K562 (cell line): ENCODE measurements around the gene GAD1. TPM values are rescaled to one million over a fixed set of nuclear protein-coding genes. Genes with fewer than 3 reads are reported as not detected.

Source experiments
- ARID3A ChIP-seq: IDR thresholded peaks from 2 replicates; pipeline ENCODE4 v1.6.1; 2012; ENCODE audit warnings: low read depth, low read length, improper control_type of control experiment, borderline replicate concordance
- BACH1 ChIP-seq: fragments of 200-800 bp; sonication (Bioruptor generic); IDR thresholded peaks from 2 replicates; pipeline ENCODE4 v1.6.1; 2016; ENCODE audit warnings: missing genetic modification characterization, missing compliant biosample characterization
- BCL6 ChIP-seq: fragments of 250-450 bp; sonication (Bioruptor Pico); IDR thresholded peaks from 2 replicates; pipeline ENCODE4 v1.4.0; 2020
- BRD9 ChIP-seq: fragments of 450-650 bp; IDR thresholded peaks from 2 replicates; pipeline ENCODE4 v1.6.1; 2018; ENCODE audit warnings: low read depth; ENCODE audit not compliant: partially characterized antibody
- CBFA2T3 ChIP-seq: fragments of 450-650 bp; IDR thresholded peaks from 2 replicates; pipeline ENCODE4 v1.6.1; 2017
- CBX5 ChIP-seq: IDR thresholded peaks from 2 replicates; pipeline ENCODE4 v1.6.1; 2014; ENCODE audit warnings: low read depth, borderline replicate concordance
- ERF ChIP-seq: fragments of 450-650 bp; formaldehyde crosslinking; IDR thresholded peaks from 2 replicates; pipeline ENCODE4 v1.4.0; 2020; ENCODE audit warnings: mild to moderate bottlenecking, mixed read lengths
- HBP1 ChIP-seq: fragments of 450-650 bp; formaldehyde crosslinking; IDR thresholded peaks from 2 replicates; pipeline ENCODE4 v1.4.0; 2022; ENCODE audit warnings: missing genetic modification characterization
- HLTF ChIP-seq: fragments of 450-650 bp; IDR thresholded peaks from 2 replicates; pipeline ENCODE4 v1.6.1; 2016
- HNRNPL ChIP-seq: fragments of 200-400 bp; formaldehyde crosslinking; IDR thresholded peaks from 2 replicates; pipeline ENCODE4 v1.6.1; 2017; ENCODE audit warnings: low read depth, mild to moderate bottlenecking, low read length
- KDM1A ChIP-seq, 2 experiments: fragments of 450-650 bp; IDR thresholded peaks; 2 replicates each; pipeline ENCODE4 v1.6.1; 2016; ENCODE audit warnings: mild to moderate bottlenecking in 2 of 2
- MTA2 ChIP-seq: fragments of 450-650 bp; IDR thresholded peaks from 2 replicates; pipeline ENCODE4 v1.6.1; 2016; ENCODE audit warnings: low read depth
- NCOA2 ChIP-seq, 2 experiments: fragments of 450-650 bp; IDR thresholded peaks; 2 replicates each; pipeline ENCODE4 v1.6.1; 2018; ENCODE audit warnings: mild to moderate bottlenecking in 2 of 2, moderate library complexity in 1 of 2; ENCODE audit not compliant: partially characterized antibody in 2 of 2
- NEUROD1 ChIP-seq: fragments of 150-350 bp; IDR thresholded peaks from 2 replicates; pipeline ENCODE4 v1.6.1; 2014; ENCODE audit warnings: borderline replicate concordance, low read length, low read depth; ENCODE audit not compliant: partially characterized antibody
- NFE2L1 ChIP-seq: fragments of 450-650 bp; IDR thresholded peaks from 2 replicates; pipeline ENCODE4 v1.6.1; 2016; ENCODE audit warnings: missing genetic modification characterization, low read depth, mild to moderate bottlenecking, missing compliant biosample characterization, moderate library complexity, borderline replicate concordance
- NFIX ChIP-seq: fragments of 250-450 bp; sonication (Bioruptor Pico); IDR thresholded peaks from 2 replicates; pipeline ENCODE4 v1.4.0; 2020; ENCODE audit warnings: low read depth, mild to moderate bottlenecking, moderate library complexity
- PHF20 ChIP-seq: fragments of 450-650 bp; IDR thresholded peaks from 2 replicates; pipeline ENCODE4 v1.6.1; 2018; ENCODE audit not compliant: partially characterized antibody
- PYGO2 ChIP-seq: fragments of 450-650 bp; IDR thresholded peaks from 2 replicates; pipeline ENCODE4 v1.6.1; 2016; ENCODE audit warnings: mild to moderate bottlenecking, missing genetic modification characterization, moderate library complexity, missing compliant biosample characterization
- RNF219 ChIP-seq: fragments of 250-450 bp; sonication (Bioruptor Pico); IDR thresholded peaks from 2 replicates; pipeline ENCODE4 v1.5.0; 2022; ENCODE audit warnings: mild to moderate bottlenecking
- ZNF239 ChIP-seq: fragments of 250-450 bp; sonication (Bioruptor Pico); IDR thresholded peaks from 2 replicates; pipeline ENCODE4 v1.4.0; 2020; ENCODE audit warnings: mild to moderate bottlenecking
- ZNF263 ChIP-seq: sonication (generic); formaldehyde crosslinking; IDR thresholded peaks from 2 replicates; pipeline ENCODE4 v1.8.0; 2022; ENCODE audit warnings: mild to moderate bottlenecking, missing genetic modification reagents, borderline replicate concordance
- polyA plus RNA-seq, 8 experiments: library from polyadenylated mRNA; depleted of rRNA in 4 of 8; stranded (reverse) in 5 of 8; unstranded in 3 of 8; fragments of >200 nt; fragmentation: Nextera tagmentation in 2 of 8; fragmentation: Illumina TruSeq in 1 of 8; extraction: Ambion mirVana in 2 of 8; extraction: Trizol in 1 of 8; gene quantifications; 2 replicates each; pipeline versions ENCODE4 v1.2.1 to v1.2.3, GENCODE V29; 2011 to 2014; ENCODE audit warnings: inconsistent platforms in 1 of 8, missing spikeins in 1 of 8
- total RNA-seq, 7 experiments: library from RNA; depleted of rRNA in 6 of 7; stranded (reverse); fragments of >200 nt in 6 of 7; fragmentation: Illumina TruSeq in 2 of 7; extraction: Trizol in 2 of 7; gene quantifications; 2 replicates each; pipeline versions ENCODE4 v1.2.1 to v1.2.3, GENCODE V29; 2011 to 2021; ENCODE audit warnings: low replicate concordance in 1 of 7
- TF ChIP-seq, protein P1 (sequence below): fragments of 250-450 bp; sonication (Bioruptor Pico); IDR thresholded peaks from 2 replicates; pipeline ENCODE4 v1.4.0; 2020; ENCODE audit warnings: mild to moderate bottlenecking

GAD1 gene
- total and polyA plus RNA-seq, 9 of the 15 experiments (the other 6 are each of a cell fraction or from before 2014, with no cell fraction given), result 2.7 to 29.1 (median 15.7) TPM

DNA sequence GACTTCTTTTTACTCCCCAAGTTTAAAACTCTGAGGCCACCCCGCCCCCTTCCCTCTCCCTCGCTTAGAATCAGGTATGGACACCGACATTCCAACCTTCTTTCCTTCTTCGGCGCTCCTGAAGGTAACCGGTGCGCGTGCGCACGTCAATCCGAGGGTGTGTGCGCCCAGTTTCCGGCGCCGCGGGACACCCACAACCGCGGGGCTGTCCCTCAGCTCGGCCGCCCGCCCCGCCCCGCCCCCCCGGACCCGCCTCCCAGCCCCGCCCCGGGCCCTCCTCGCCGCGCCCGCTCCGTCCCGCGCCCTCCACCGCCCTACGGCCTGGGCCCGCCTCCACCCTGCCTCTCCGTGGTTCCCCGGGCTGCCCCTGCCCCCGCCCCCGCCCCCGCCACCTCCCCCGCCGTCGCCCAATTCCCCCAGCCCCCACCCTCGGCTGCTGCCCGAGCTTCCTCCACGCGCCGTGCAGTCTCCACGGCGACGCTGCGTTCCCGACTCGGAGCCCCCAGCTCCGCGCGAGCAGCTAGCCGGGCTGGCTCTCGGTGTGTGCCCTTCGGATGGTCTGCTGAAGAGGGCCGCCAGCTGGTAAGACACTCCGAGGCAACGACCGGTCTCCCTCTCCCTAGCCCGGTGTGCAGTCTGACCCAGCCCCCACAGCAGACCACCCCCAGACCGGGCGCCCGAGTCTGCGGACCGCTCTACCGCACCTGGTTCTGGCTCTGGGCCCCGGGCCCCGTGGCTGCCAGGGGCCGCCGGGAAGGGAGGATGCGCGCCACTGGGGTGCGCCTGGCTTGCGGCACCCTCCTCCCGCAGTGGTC is 45.9 kb upstream of the GAD1 start (continued):
- peak; percentile 90; the same call in 1 of the 2 replicates for TF ChIP-seq ERF
- TF ChIP-seq MTA2, result 0 out of 2 replicates have a peak, but pooled peaks have one; percentile 12
- no peak for TF ChIP-seq ZNF239 (CRISPR knock-in tag)
- peak; percentile 8 for TF ChIP-seq BRD9
- TF ChIP-seq CBX5, result 0 out of 2 replicates have a peak, but pooled peaks have one; percentile 14
- no peak for TF ChIP-seq ARID3A
- no peak for TF ChIP-seq BACH1 (tag)
- TF ChIP-seq CBFA2T3, result no peak
- TF ChIP-seq PYGO2 (tag), result no peak
- TF ChIP-seq HNRNPL, result peak; percentile 86
- TF ChIP-seq RNF219 (CRISPR knock-in tag), result no peak
- TF ChIP-seq NFE2L1, result no peak
- TF ChIP-seq NCOA2 (IDR thresholded peaks at IDR 0.05; ENCODE audit: partially characterized antibody in 2 of 2), result no peak
- no peak for TF ChIP-seq HBP1 (CRISPR knock-in tag)
- no peak for TF ChIP-seq KDM1A (IDR thresholded peaks at IDR 0.05)
- TF ChIP-seq, protein P1, sequence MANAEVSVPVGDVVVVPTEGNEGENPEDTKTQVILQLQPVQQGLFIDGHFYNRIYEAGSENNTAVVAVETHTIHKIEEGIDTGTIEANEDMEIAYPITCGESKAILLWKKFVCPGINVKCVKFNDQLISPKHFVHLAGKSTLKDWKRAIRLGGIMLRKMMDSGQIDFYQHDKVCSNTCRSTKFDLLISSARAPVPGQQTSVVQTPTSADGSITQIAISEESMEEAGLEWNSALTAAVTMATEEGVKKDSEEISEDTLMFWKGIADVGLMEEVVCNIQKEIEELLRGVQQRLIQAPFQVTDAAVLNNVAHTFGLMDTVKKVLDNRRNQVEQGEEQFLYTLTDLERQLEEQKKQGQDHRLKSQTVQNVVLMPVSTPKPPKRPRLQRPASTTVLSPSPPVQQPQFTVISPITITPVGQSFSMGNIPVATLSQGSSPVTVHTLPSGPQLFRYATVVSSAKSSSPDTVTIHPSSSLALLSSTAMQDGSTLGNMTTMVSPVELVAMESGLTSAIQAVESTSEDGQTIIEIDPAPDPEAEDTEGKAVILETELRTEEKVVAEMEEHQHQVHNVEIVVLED, result 0 out of 2 replicates have a peak, but pooled peaks have one; percentile 7
- TF ChIP-seq BCL6 (CRISPR knock-in tag), result no peak
- no peak; the same call in 1 of the 2 replicates for TF ChIP-seq HLTF
- TF ChIP-seq PHF20, result no peak
- TF ChIP-seq ZNF263 (CRISPR knock-in tag), result peak; percentile 71; the same call in 1 of the 2 replicates
- peak; percentile 4 for TF ChIP-seq NEUROD1
- no peak for TF ChIP-seq NFIX (CRISPR knock-in tag)
